Lung (tissue), 12 donors: ENCODE results near the gene ADAM17. TPM values are rescaled to one million over a fixed set of nuclear protein-coding genes. Genes with fewer than 3 reads are reported as not detected.

Experiments
- ATAC-seq: fragments of 200-7000 bp; cut with Tn5 transposase; one replicate; pipeline ENCODE4 v1.9.1; 2020; ENCODE audit warnings: moderate number of reproducible peaks; ENCODE audit not compliant: insufficient read depth, low FRiP score
- DNase-seq, 3 donors: peaks; one replicate each; pipeline ENCODE4 v3.0.0-alpha.2; 2013 to 2017
- H3K27ac ChIP-seq, 2 donors: one replicate each; pipeline ENCODE4 v1.5.1; 2013; ENCODE audit warnings: mild to moderate bottlenecking in 2 of 2, moderate library complexity in 2 of 2, control low read depth in 1 of 2, inconsistent platforms in 1 of 2, low read depth in 1 of 2, low read length in 1 of 2
- H3K27me3 ChIP-seq, 3 donors: one replicate each; pipeline ENCODE4 v1.5.1; 2013; ENCODE audit warnings: low read length in 2 of 3; ENCODE audit not compliant: control insufficient read depth in 3 of 3, insufficient read depth in 3 of 3
- H3K36me3 ChIP-seq, 4 donors: one replicate each; pipeline ENCODE4 v1.5.1; 2013; ENCODE audit warnings: low read length in 4 of 4, mild to moderate bottlenecking in 1 of 4, moderate library complexity in 1 of 4; ENCODE audit not compliant: control insufficient read depth in 4 of 4, insufficient read depth in 4 of 4
- H3K4me1 ChIP-seq, 5 donors: one replicate each; pipeline ENCODE4 v1.5.1; 2013; ENCODE audit warnings: low read length in 5 of 5, mild to moderate bottlenecking in 2 of 5, moderate library complexity in 1 of 5; ENCODE audit not compliant: control insufficient read depth in 5 of 5, insufficient read depth in 5 of 5
- H3K4me3 ChIP-seq: one replicate; pipeline ENCODE4 v1.5.1; 2013; ENCODE audit warnings: mild to moderate bottlenecking, control low read depth, moderate library complexity
- H3K9ac ChIP-seq, 2 donors: one replicate each; pipeline ENCODE4 v1.5.1; 2013; ENCODE audit warnings: low read length in 2 of 2, control low read depth in 1 of 2; ENCODE audit not compliant: insufficient read depth in 1 of 2
- H3K9me3 ChIP-seq, 4 donors: one replicate each; pipeline ENCODE4 v1.5.1; 2013; ENCODE audit warnings: low read length in 3 of 4, mild to moderate bottlenecking in 1 of 4, moderate library complexity in 1 of 4; ENCODE audit not compliant: control insufficient read depth in 4 of 4, insufficient read depth in 3 of 4
- WGBS, 2 donors: extraction: QIAGEN DNeasy Blood & Tissue Kit; methylation state at CpG; one replicate each; pipeline ENCODE4 v1.1.7; 2013; 5-methylcytosine and 5-hydroxymethylcytosine counted together
- polyA plus RNA-seq, 2 donors: library from polyadenylated mRNA; stranded (reverse); fragments of 200-250 nt; gene quantifications; one replicate each; pipeline ENCODE4 v1.2.1, GENCODE V29; 2013
- total RNA-seq, 2 donors: library from RNA; depleted of rRNA in 1 of 2; stranded (reverse); fragments of >200 nt in 1 of 2; gene quantifications; one replicate each; pipeline ENCODE4 v1.2.1, GENCODE V29; 2014 to 2021
- TF ChIP-seq, protein P1 (sequence below): IDR thresholded peaks from 2 replicates; pipeline ENCODE4 v1.5.1; 2012; ENCODE audit warnings: mild to moderate bottlenecking; ENCODE audit errors: control extremely low read depth, extremely low read depth
- donor health status: control.
- donor health status: control.
- donor health status: Bipolar disorder and iron deficiency.
- donor health status: healthy.
- donor health status: DM: yes; HTN: yes; CAD: no.

Gene ADAM17
- total and polyA plus RNA-seq, 4 donors, result 16.8 to 56.1 (median 41.2) TPM

- Histone ChIP-seq H3K36me3 (peaks cover 3 to 13% (median 9%) of the 10 kb centered on the region in 4 donors), H3K9me3 (no peaks in the 10 kb centered on the region), H3K9ac (no peak overlapping the region), H3K4me1 (peaks cover 0 to 2% (median 0%) of the 10 kb centered on the region in 5 donors), H3K4me3 (no peak overlapping the region), H3K27me3 (no peaks in the 10 kb centered on the region), H3K27ac (no peak overlapping the region)
- TF ChIP-seq, protein P1, sequence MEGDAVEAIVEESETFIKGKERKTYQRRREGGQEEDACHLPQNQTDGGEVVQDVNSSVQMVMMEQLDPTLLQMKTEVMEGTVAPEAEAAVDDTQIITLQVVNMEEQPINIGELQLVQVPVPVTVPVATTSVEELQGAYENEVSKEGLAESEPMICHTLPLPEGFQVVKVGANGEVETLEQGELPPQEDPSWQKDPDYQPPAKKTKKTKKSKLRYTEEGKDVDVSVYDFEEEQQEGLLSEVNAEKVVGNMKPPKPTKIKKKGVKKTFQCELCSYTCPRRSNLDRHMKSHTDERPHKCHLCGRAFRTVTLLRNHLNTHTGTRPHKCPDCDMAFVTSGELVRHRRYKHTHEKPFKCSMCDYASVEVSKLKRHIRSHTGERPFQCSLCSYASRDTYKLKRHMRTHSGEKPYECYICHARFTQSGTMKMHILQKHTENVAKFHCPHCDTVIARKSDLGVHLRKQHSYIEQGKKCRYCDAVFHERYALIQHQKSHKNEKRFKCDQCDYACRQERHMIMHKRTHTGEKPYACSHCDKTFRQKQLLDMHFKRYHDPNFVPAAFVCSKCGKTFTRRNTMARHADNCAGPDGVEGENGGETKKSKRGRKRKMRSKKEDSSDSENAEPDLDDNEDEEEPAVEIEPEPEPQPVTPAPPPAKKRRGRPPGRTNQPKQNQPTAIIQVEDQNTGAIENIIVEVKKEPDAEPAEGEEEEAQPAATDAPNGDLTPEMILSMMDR, result no peak
- no peak for DNase-seq
- ATAC-seq, result no peak
- WGBS, 2 donors, result 33 to 65% methylated on average over 7 of the region's 7 CpGs
These were observed 92.0 kb downstream of the ADAM17 start for GRCh38 chr2:9463698-9464034.

DNA sequence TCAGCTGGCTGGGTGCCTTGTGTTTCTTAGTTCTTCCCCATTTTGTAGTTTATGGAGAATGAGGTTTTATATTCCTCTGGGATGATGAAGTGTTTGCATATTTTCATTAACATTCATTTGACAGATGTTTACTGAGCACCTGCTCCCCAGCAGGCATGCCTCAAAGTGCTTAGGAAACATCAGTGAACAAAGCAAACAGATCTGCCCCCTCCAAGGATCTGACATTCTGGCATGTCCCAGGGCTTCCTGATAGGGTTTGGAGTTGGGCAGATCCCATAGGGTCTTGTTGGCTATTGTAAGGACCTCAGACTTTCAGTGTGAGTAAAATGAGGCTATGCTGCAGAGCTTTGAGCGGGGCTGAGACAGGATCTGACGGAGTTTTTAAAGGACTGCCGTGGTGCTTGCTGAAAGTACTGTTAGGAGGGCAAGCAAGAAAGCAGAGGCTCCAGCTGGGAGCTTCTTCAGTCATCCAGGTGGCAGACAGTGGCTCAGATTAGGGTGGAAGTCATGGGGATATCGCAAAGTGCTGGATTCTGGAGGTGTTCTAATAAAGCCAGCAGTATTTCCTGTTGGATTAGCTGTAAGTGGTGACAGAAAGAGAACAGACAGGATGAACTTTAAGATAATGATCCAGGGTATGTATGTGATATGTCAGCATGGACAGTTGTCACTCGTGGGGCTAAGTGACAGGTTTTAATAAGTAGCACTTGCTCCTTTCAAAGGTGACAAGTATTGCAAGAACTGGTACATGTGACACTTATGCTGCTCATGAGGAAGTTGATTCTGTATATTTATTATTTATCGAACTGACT, 92.5 kb downstream of the ADAM17 start:
- Histone ChIP-seq H3K27me3 (no peaks in the 10 kb centered on the region), H3K9me3 (no peaks in the 10 kb centered on the region), H3K4me1 (peaks cover 0 to 2% (median 0%) of the 10 kb centered on the region in 5 donors), H3K9ac (no peak overlapping the region), H3K36me3 (peaks cover 3 to 13% (median 9%) of the 10 kb centered on the region in 4 donors), H3K4me3 (no peak overlapping the region), H3K27ac (no peak overlapping the region)
- ATAC-seq (no peak), DNase-seq (no peak)
- TF ChIP-seq, protein P1, result no peak
- 74 to 82% methylated on average over 6 of the region's 6 CpGs for WGBS, 2 donors

GRCh38 chr2:9462313-9462712, 93.3 kb downstream of the ADAM17 start:
- DNase-seq, result no peak
- Histone ChIP-seq H3K4me1 (peaks cover 0 to 2% (median 0%) of the 10 kb centered on the region in 5 donors), H3K9me3 (no peaks in the 10 kb centered on the region), H3K36me3 (peaks cover 3 to 15% (median 8%) of the 10 kb centered on the region in 4 donors), H3K27ac (no peak overlapping the region), H3K9ac (no peak overlapping the region), H3K27me3 (no peaks in the 10 kb centered on the region), H3K4me3 (no peak overlapping the region)
- TF ChIP-seq, protein P1, result no peak
- 91 to 98% methylated on average over 5 of the region's 5 CpGs for WGBS, 2 donors
- ATAC-seq, result no peak
